Keratinocyte (primary cell): ENCODE measurements around the gene SCAP.

Experiments used
- CTCF ChIP-seq, 3 experiments: IDR thresholded peaks in 1 of 3; conservative IDR thresholded peaks in 1 of 3; optimal IDR thresholded peaks in 1 of 3; 2 replicates in 2 of 3; 3 replicates in 1 of 3; pipeline versions ENCODE3 to v1.5.1; 2011; ENCODE audit warnings: low read length in 3 of 3, mild to moderate bottlenecking in 3 of 3, moderate library complexity in 2 of 3, control low read depth in 1 of 3, inconsistent platforms in 1 of 3; ENCODE audit not compliant: insufficient read depth in 2 of 3; ENCODE audit errors: extremely low read depth in 1 of 3
- EZH2 ChIP-seq: IDR thresholded peaks from one replicate; pipeline ENCODE4 v1.6.1; 2012; ENCODE audit warnings: inconsistent platforms, mild to moderate bottlenecking, low read length, moderate library complexity

GRCh38 chr3:47380026-47380600 lies 95.6 kb downstream of the SCAP start:
- TF ChIP-seq CTCF (optimal IDR thresholded peaks at IDR 0.05 in 1 of 3, IDR thresholded peaks at IDR 0.05 in 1 of 3, conservative IDR thresholded peaks at IDR 0.05 in 1 of 3; ENCODE audit: extremely low read depth in 1 of 3, insufficient read depth in 2 of 3, low read length in 3 of 3) (no peak), EZH2 (no peak)
